Caco-2 (cell line): Measurements from ENCODE around the gene RPEL1. TPM values are rescaled to one million over a fixed set of nuclear protein-coding genes. Genes with fewer than 3 reads are reported as not detected.

ENCODE experiments used
- BruUV-seq: library from RNA; stranded (reverse); fragments of 400-500 nt; replicated peaks from 2 replicates; lab custom pipeline; 2021; lab: Mats Ljungman, UMichigan
- CTCF ChIA-PET: fragments of 300-600 bp; sonication (Branson Sonifier 250); formaldehyde crosslinking; loops from one replicate; lab custom pipeline; 2022; ENCODE audit warnings: antibody characterized with exemption; lab: Charles Lee
- POLR2A ChIA-PET: fragments of 300-600 bp; sonication (Branson Sonifier 250); formaldehyde crosslinking; loops from one replicate; lab custom pipeline; 2022; ENCODE audit warnings: antibody characterized with exemption; lab: Charles Lee
- DNase-seq, 2 experiments: peaks; one replicate each; pipeline versions ENCODE4 v3.0.0 to v3.0.0-alpha.2; 2020 to 2022
- H3K27me3 ChIP-seq: replicated peaks from 2 replicates; pipeline ENCODE4 v1.6.0; 2011; ENCODE audit warnings: low read length; ENCODE audit not compliant: control insufficient read depth, insufficient read depth
- H3K36me3 ChIP-seq: 2 replicates; pipeline ENCODE4 v1.5.1; 2011; ENCODE audit warnings: low read length; ENCODE audit not compliant: control insufficient read depth, insufficient read depth
- H3K4me1 ChIP-seq: fragments of 250-450 bp; sonication (Bioruptor Pico); 2 replicates; pipeline ENCODE4 v1.5.1; 2020; ENCODE audit warnings: mild to moderate bottlenecking
- H3K4me3 ChIP-seq: 2 replicates; pipeline ENCODE4 v1.5.1; 2011; ENCODE audit warnings: low read depth, mild to moderate bottlenecking, control low read depth, low read length
- H3K9me3 ChIP-seq: fragments of 250-450 bp; sonication (Bioruptor Pico); 2 replicates; pipeline ENCODE4 v1.5.1; 2020; ENCODE audit warnings: mild to moderate bottlenecking, moderate library complexity
- H3K27ac Mint-ChIP-seq: one replicate; pipeline ENCODE4 v1.8.0; 2022; ENCODE audit warnings: mixed read lengths; ENCODE audit not compliant: unreplicated experiment
- H3K27me3 Mint-ChIP-seq: one replicate; pipeline ENCODE4 v1.8.0; 2022; ENCODE audit warnings: mixed read lengths; ENCODE audit not compliant: insufficient read depth, unreplicated experiment
- H3K36me3 Mint-ChIP-seq: one replicate; pipeline ENCODE4 v1.8.0; 2022; ENCODE audit warnings: mild to moderate bottlenecking, mixed read lengths; ENCODE audit not compliant: insufficient read depth, unreplicated experiment
- H3K4me1 Mint-ChIP-seq: one replicate; pipeline ENCODE4 v1.8.0; 2022; ENCODE audit warnings: low read depth, mixed read lengths; ENCODE audit not compliant: unreplicated experiment
- H3K4me3 Mint-ChIP-seq: one replicate; pipeline ENCODE4 v1.8.0; 2022; ENCODE audit warnings: mild to moderate bottlenecking, moderate library complexity, mixed read lengths; ENCODE audit not compliant: unreplicated experiment
- H3K9me3 Mint-ChIP-seq: one replicate; pipeline ENCODE4 v1.8.0; 2022; ENCODE audit warnings: mixed read lengths; ENCODE audit not compliant: unreplicated experiment
- intact Hi-C: fragments of 100-400 bp; cut with micrococcal nuclease; formaldehyde crosslinking; loops from one replicate; pipeline ENCODE4 v1.10.0; 2022; ENCODE audit not compliant: unreplicated experiment
- total RNA-seq: library from RNA; stranded (reverse); gene quantifications from 2 replicates; pipeline ENCODE4 v1.2.3, GENCODE V29; 2022
- TF ChIP-seq, protein P1 (sequence below), 2 experiments: fragments of 200-600 bp in 1 of 2; IDR thresholded peaks; 1 replicate in 1 of 2; 2 replicates in 1 of 2; pipeline versions ENCODE4 v1.5.1 to v1.8.0; 2011 to 2022; ENCODE audit warnings: antibody characterized with exemption in 1 of 2, control low read depth in 1 of 2, inconsistent platforms in 1 of 2, low read depth in 1 of 2, low read length in 1 of 2, mild to moderate bottlenecking in 1 of 2, moderate library complexity in 1 of 2; ENCODE audit not compliant: insufficient read depth in 1 of 2, severe bottlenecking in 1 of 2, unreplicated experiment in 1 of 2

The RPEL1 gene
- total RNA-seq, 1 experiment from 2014 or later, result not detected

DNA sequence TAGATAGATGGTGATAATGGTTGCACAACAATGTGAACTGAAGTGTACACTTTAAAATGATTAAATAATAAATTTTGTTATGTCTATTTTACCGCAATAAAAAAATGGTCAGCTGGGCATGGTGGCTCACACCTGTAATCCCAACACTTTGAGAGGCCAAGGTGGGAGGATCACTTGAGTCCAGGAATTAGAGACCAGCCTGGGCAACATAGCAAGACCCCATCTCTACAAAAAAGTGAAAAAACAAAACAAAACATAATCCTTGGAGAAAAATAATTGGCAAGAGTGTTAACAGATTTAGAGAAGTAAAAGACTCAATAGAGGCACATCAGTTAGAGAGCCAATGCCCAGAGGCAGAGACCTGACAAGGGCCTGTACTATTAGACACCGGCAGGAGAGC is 9.9 kb upstream of the RPEL1 start:
- Mint-ChIP-seq H3K27me3 (no peaks in the 10 kb centered on the region), H3K36me3 (peaks cover 39% of the 10 kb centered on the region), H3K27ac (peak overlapping the region; percentile 96), H3K4me3 (no peak overlapping the region), H3K4me1 (peaks cover 48% of the 10 kb centered on the region), H3K9me3 (peaks cover 12% of the 10 kb centered on the region)
- Histone ChIP-seq H3K27me3 (no peaks in the 10 kb centered on the region), H3K9me3 (no peaks in the 10 kb centered on the region), H3K4me1 (peaks cover 55% of the 10 kb centered on the region), H3K36me3 (no peaks in the 10 kb centered on the region), H3K4me3 (no peak overlapping the region)
- intact Hi-C loops, result no loop called here
- CTCF ChIA-PET, result no interaction called here
- no peak for DNase-seq
- TF ChIP-seq, protein P1, sequence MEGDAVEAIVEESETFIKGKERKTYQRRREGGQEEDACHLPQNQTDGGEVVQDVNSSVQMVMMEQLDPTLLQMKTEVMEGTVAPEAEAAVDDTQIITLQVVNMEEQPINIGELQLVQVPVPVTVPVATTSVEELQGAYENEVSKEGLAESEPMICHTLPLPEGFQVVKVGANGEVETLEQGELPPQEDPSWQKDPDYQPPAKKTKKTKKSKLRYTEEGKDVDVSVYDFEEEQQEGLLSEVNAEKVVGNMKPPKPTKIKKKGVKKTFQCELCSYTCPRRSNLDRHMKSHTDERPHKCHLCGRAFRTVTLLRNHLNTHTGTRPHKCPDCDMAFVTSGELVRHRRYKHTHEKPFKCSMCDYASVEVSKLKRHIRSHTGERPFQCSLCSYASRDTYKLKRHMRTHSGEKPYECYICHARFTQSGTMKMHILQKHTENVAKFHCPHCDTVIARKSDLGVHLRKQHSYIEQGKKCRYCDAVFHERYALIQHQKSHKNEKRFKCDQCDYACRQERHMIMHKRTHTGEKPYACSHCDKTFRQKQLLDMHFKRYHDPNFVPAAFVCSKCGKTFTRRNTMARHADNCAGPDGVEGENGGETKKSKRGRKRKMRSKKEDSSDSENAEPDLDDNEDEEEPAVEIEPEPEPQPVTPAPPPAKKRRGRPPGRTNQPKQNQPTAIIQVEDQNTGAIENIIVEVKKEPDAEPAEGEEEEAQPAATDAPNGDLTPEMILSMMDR (IDR thresholded peaks at IDR 0.05; ENCODE audit: insufficient read depth in 1 of 2, low read depth in 1 of 2, low read length in 1 of 2, severe bottlenecking in 1 of 2, unreplicated experiment in 1 of 2), result no peak
- POLR2A ChIA-PET, result no interaction called here
- BruUV-seq, result no TSS peak

DNA sequence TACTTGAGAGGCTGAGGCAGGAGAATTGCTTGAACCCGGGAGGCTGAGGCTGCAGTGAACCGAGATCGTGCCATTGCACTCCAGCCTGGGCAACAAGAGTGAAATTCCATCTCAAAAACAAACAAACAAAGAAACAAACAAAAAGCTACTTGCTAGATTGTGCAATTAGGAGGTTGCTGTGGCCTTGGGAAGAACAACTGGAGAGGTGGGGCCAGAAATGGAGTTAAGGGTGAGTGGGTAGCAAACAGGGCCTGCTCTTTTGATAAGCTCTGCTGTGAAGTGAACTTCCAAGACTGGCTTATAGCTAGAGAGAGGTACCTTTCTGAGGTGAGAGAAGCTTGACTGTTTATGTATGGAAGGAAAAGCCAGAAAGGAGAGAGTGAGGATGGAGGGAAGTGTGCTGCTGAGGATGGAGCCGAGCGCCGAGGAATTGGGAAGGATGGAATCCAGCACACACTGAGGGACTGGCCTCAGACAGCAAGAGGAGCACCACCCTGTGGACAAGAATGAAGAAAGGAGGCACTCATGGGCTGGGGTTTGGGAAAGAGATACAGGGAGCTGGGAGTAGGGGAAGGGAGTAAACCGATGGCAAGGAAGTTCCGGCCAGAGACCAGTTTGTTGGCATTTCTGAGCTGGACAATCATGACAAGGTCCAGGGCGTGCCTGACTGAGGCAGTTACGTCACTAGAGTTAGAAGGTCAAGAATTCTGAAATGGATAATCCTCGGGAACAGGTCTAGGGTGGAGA is 7.0 kb upstream of the RPEL1 start:
- peak overlapping the region; percentile 52 for H3K4me3 Mint-ChIP-seq
- peaks cover 29% of the 10 kb centered on the region for H3K36me3 Mint-ChIP-seq

More for the DNA sequence above, 7.0 kb upstream of the RPEL1 start:
- Histone ChIP-seq H3K9me3 (no peaks in the 10 kb centered on the region), H3K27me3 (no peaks in the 10 kb centered on the region), H3K36me3 (no peaks in the 10 kb centered on the region), H3K4me3 (no peak overlapping the region), H3K4me1 (peaks cover 46% of the 10 kb centered on the region)
- intact Hi-C loops, result loop anchor here (1.0 kb wide), 2 partner anchors 7 to 46 kb away; no protein-coding TSS in a partner anchor
- ChIA-PET POLR2A (interaction anchor here (1.1 kb wide), 2 partner anchors 46 to 84 kb away, joined by 6 to 17 read pairs; partner anchors contain the start of gene NT5C2), CTCF (interaction anchor here (0.5 to 1.5 kb wide), 9 partner anchors 21 to 321 kb away, joined by 3 to 27 read pairs (median 4); partner anchors contain the start of genes CNNM2 and NT5C2)
- H3K9me3 Mint-ChIP-seq, result no peaks in the 10 kb centered on the region
- H3K27ac Mint-ChIP-seq, result peak overlapping the region; percentile 88
- peaks cover 35% of the 10 kb centered on the region for H3K4me1 Mint-ChIP-seq
- peak; percentile 92 to 96 for DNase-seq
- TF ChIP-seq, protein P1 (IDR thresholded peaks at IDR 0.05; ENCODE audit: insufficient read depth in 1 of 2, low read depth in 1 of 2, low read length in 1 of 2, severe bottlenecking in 1 of 2, unreplicated experiment in 1 of 2), result peak; percentile 12 to 60
- H3K27me3 Mint-ChIP-seq, result no peaks in the 10 kb centered on the region
- TSS peak; percentile 62 for BruUV-seq
